Activated CD4-positive, alpha-beta T cell treated with anti-CD3 and anti-CD28 coated beads for 36 hours (primary cell): ENCODE data around the gene PRKAR1B. TPM values are rescaled to one million over a fixed set of nuclear protein-coding genes. Genes with fewer than 3 reads are reported as not detected.

ENCODE experiments used
- ATAC-seq: fragments of 200-7000 bp; cut with Tn5 transposase; one replicate; pipeline ENCODE4 v1.10.0; 2021; ENCODE audit warnings: mild to moderate bottlenecking, moderate library complexity
- CTCF ChIA-PET: fragments of 350-600 bp; sonication (Branson Sonifier 250); formaldehyde crosslinking; loops from one replicate; lab custom pipeline; 2021; ENCODE audit warnings: antibody characterized with exemption; lab: Charles Lee
- POLR2A ChIA-PET: fragments of 350-600 bp; sonication (Branson Sonifier 250); formaldehyde crosslinking; loops from one replicate; lab custom pipeline; 2021; ENCODE audit warnings: antibody characterized with exemption, inconsistent platforms; lab: Charles Lee
- DNase-seq: peaks from one replicate; pipeline ENCODE4 v3.0.0-alpha.2; 2020
- H3K27ac Mint-ChIP-seq: one replicate; pipeline ENCODE4 v1.8.0; 2021; ENCODE audit warnings: mixed read lengths
- H3K27me3 Mint-ChIP-seq: one replicate; pipeline ENCODE4 v1.8.0; 2021; ENCODE audit warnings: mixed read lengths
- H3K36me3 Mint-ChIP-seq: one replicate; pipeline ENCODE4 v1.8.0; 2021; ENCODE audit warnings: low read depth, mixed read lengths
- H3K4me1 Mint-ChIP-seq: one replicate; pipeline ENCODE4 v1.8.0; 2021; ENCODE audit warnings: mixed read lengths
- H3K4me3 Mint-ChIP-seq: one replicate; pipeline ENCODE4 v1.8.0; 2021; ENCODE audit warnings: mild to moderate bottlenecking, moderate library complexity, mixed read lengths
- H3K9me3 Mint-ChIP-seq: one replicate; pipeline ENCODE4 v1.8.0; 2021; ENCODE audit warnings: low read depth, mixed read lengths
- intact Hi-C, 2 experiments: fragments of 100-400 bp; cut with DNase I in 1 of 2; cut with micrococcal nuclease in 1 of 2; formaldehyde crosslinking; loops; one replicate each; pipeline versions ENCODE4 v1.14.2 to v1.15.1; 2022 to 2024; cut with DNase I, micrococcal nuclease
- total RNA-seq, 2 experiments: library from RNA; stranded (reverse); gene quantifications; one replicate each; pipeline ENCODE4 v1.2.3, GENCODE V29; 2021

PRKAR1B gene
- total RNA-seq, 2 experiments from 2014 or later = 37.0 to 41.0 TPM

GRCh38 chr7:602341-603141 lies 124.5 kb downstream of the PRKAR1B start:
- ATAC-seq = peak; percentile 6
- Mint-ChIP-seq H3K9me3 (peaks cover 3% of the 10 kb centered on the region), H3K4me3 (peak overlapping the region; percentile 78), H3K4me1 (peaks cover 63% of the 10 kb centered on the region), H3K27ac (peak overlapping the region; percentile 100), H3K27me3 (no peaks in the 10 kb centered on the region), H3K36me3 (peaks cover 44% of the 10 kb centered on the region)
- DNase-seq = peak; percentile 83
- CTCF ChIA-PET = no interaction called here
- POLR2A ChIA-PET = interaction anchor here (0.8 to 1.2 kb wide), 2 partner anchors 15 to 18 kb away, joined by 4 to 5 read pairs; no protein-coding TSS in a partner anchor
- intact Hi-C loops = loop anchor here (1.0 to 10.0 kb wide), 9 partner anchors 80 to 1805 kb away; partner anchors contain the start of genes DNAAF5 (in 1 of the 2), GET4 (in 1 of the 2), GPR146 (in 1 of the 2) and PDGFA (in 1 of the 2)

- intact Hi-C loops = loop anchor here (1.0 to 10.0 kb wide), 14 partner anchors 16 to 1806 kb away; partner anchors contain the start of genes DNAAF5 (in 2 of the 2), GET4 (in 1 of the 2), GPR146 (in 1 of the 2) and PDGFA (in 1 of the 2)
- Mint-ChIP-seq H3K36me3 (peaks cover 45% of the 10 kb centered on the region), H3K9me3 (peaks cover 3% of the 10 kb centered on the region), H3K27ac (peak overlapping the region; percentile 100), H3K4me3 (peak overlapping the region; percentile 78), H3K4me1 (peaks cover 66% of the 10 kb centered on the region), H3K27me3 (no peaks in the 10 kb centered on the region)
- peak; percentile 62 for ATAC-seq
- ChIA-PET CTCF (no interaction called here), POLR2A (interaction anchor here (0.6 to 1.2 kb wide), 3 partner anchors 16 to 18 kb away, joined by 4 to 5 read pairs (median 5); no protein-coding TSS in a partner anchor)
- peak; percentile 96 for DNase-seq
Observed at GRCh38 chr7:601595-602340, 125.3 kb downstream of the PRKAR1B start.

GRCh38 chr7:601036-601594 lies 126.0 kb downstream of the PRKAR1B start:
- ATAC-seq (peak; percentile 0), DNase-seq (no peak)
- Mint-ChIP-seq H3K4me1 (peaks cover 64% of the 10 kb centered on the region), H3K36me3 (peaks cover 42% of the 10 kb centered on the region), H3K27me3 (no peaks in the 10 kb centered on the region), H3K4me3 (peak overlapping the region; percentile 78), H3K27ac (peak overlapping the region; percentile 91), H3K9me3 (peaks cover 2% of the 10 kb centered on the region)
- CTCF ChIA-PET = no interaction called here
- intact Hi-C loops = loop anchor here (1.0 to 10.0 kb wide), 13 partner anchors 16 to 1806 kb away; partner anchors contain the start of genes DNAAF5 (in 2 of the 2), GPR146 (in 1 of the 2), PDGFA (in 1 of the 2) and PRKAR1B (in 1 of the 2)
- POLR2A ChIA-PET = interaction anchor here (0.6 kb wide), 1 partner anchor 19 kb away, joined by 5 read pairs; no protein-coding TSS in a partner anchor

- CTCF ChIA-PET = no interaction called here
Observed at GRCh38 chr7:600149-601035, 126.7 kb downstream of the PRKAR1B start.

GRCh38 chr7:598899-599298 lies 128.2 kb downstream of the PRKAR1B start:
- H3K4me3 Mint-ChIP-seq = no peak overlapping the region
- DNase-seq = no peak
- H3K27ac Mint-ChIP-seq = peak overlapping the region; percentile 13

More at GRCh38 chr7:600149-601035, 126.7 kb downstream of the PRKAR1B start:
- Mint-ChIP-seq H3K27ac (peak overlapping the region; percentile 91), H3K36me3 (peaks cover 41% of the 10 kb centered on the region), H3K4me1 (peaks cover 61% of the 10 kb centered on the region), H3K27me3 (no peaks in the 10 kb centered on the region), H3K4me3 (peak overlapping the region; percentile 78), H3K9me3 (peaks cover 2% of the 10 kb centered on the region)
- intact Hi-C loops = loop anchor here (1.0 to 10.0 kb wide), 13 partner anchors 15 to 1807 kb away; partner anchors contain the start of genes DNAAF5 (in 2 of the 2), GPR146 (in 1 of the 2), PDGFA (in 1 of the 2) and PRKAR1B (in 1 of the 2)
- ATAC-seq (no peak), DNase-seq (no peak)
- POLR2A ChIA-PET = no interaction called here

GRCh38 chr7:597348-598178 lies 129.5 kb downstream of the PRKAR1B start:
- POLR2A ChIA-PET = no interaction called here
- intact Hi-C loops = no loop called here
- CTCF ChIA-PET = no interaction called here
- H3K27me3 Mint-ChIP-seq = no peaks in the 10 kb centered on the region
- ATAC-seq (no peak), DNase-seq (no peak)
- H3K4me3 Mint-ChIP-seq = no peak overlapping the region
- H3K36me3 Mint-ChIP-seq = peaks cover 24% of the 10 kb centered on the region
- H3K27ac Mint-ChIP-seq = no peak overlapping the region
- peaks cover 2% of the 10 kb centered on the region for H3K9me3 Mint-ChIP-seq
- H3K4me1 Mint-ChIP-seq = peaks cover 53% of the 10 kb centered on the region

More at GRCh38 chr7:598899-599298, 128.2 kb downstream of the PRKAR1B start:
- ATAC-seq = no peak
- Mint-ChIP-seq H3K9me3 (peaks cover 2% of the 10 kb centered on the region), H3K4me1 (peaks cover 53% of the 10 kb centered on the region), H3K27me3 (no peaks in the 10 kb centered on the region), H3K36me3 (peaks cover 31% of the 10 kb centered on the region)
- ChIA-PET CTCF (no interaction called here), POLR2A (interaction anchor here (1.2 kb wide), 1 partner anchor 14 kb away, joined by 3 read pairs; no protein-coding TSS in a partner anchor)
- intact Hi-C loops = no loop called here

- Mint-ChIP-seq H3K4me1 (peaks cover 49% of the 10 kb centered on the region), H3K27me3 (no peaks in the 10 kb centered on the region), H3K27ac (no peak overlapping the region), H3K9me3 (peaks cover 2% of the 10 kb centered on the region), H3K36me3 (peaks cover 23% of the 10 kb centered on the region), H3K4me3 (no peak overlapping the region)
- ChIA-PET CTCF (interaction anchor here (0.6 kb wide), 1 partner anchor 101 kb away, joined by 3 read pairs; no protein-coding TSS in a partner anchor), POLR2A (no interaction called here)
- intact Hi-C loops = no loop called here
- DNase-seq (no peak), ATAC-seq (no peak)
Observed at GRCh38 chr7:596819-597182, 130.3 kb downstream of the PRKAR1B start.

- no peak overlapping the region for H3K4me3 Mint-ChIP-seq
- H3K27me3 Mint-ChIP-seq = no peaks in the 10 kb centered on the region
- no peak overlapping the region for H3K27ac Mint-ChIP-seq
- ATAC-seq (no peak), DNase-seq (no peak)
- peaks cover 46% of the 10 kb centered on the region for H3K4me1 Mint-ChIP-seq
- intact Hi-C loops = no loop called here
- peaks cover 2% of the 10 kb centered on the region for H3K9me3 Mint-ChIP-seq
- peaks cover 25% of the 10 kb centered on the region for H3K36me3 Mint-ChIP-seq
- ChIA-PET CTCF (interaction anchor here (0.6 kb wide), 1 partner anchor 101 kb away, joined by 3 read pairs; no protein-coding TSS in a partner anchor), POLR2A (no interaction called here)
Observed at GRCh38 chr7:596071-596818, 130.8 kb downstream of the PRKAR1B start.

- ChIA-PET POLR2A (no interaction called here), CTCF (no interaction called here)
- Mint-ChIP-seq H3K9me3 (peaks cover 2% of the 10 kb centered on the region), H3K27me3 (no peaks in the 10 kb centered on the region), H3K4me3 (no peak overlapping the region), H3K27ac (peak overlapping the region; percentile 19), H3K36me3 (peaks cover 25% of the 10 kb centered on the region), H3K4me1 (peaks cover 41% of the 10 kb centered on the region)
- DNase-seq (peak; percentile 49), ATAC-seq (peak; percentile 55)
- intact Hi-C loops = no loop called here
Observed at GRCh38 chr7:595621-596010, 131.5 kb downstream of the PRKAR1B start.
